Measurements from ENCODE around the gene VASP. TPM values are rescaled to one million over a fixed set of nuclear protein-coding genes. Genes with fewer than 3 reads are reported as not detected.
A peak's percentile ranks its signal among the peaks of the same experiment; 100 is the strongest.

The VASP gene
- total and polyA plus RNA-seq, 2 donors, result 61.2 to 138 TPM

GRCh38 chr19:45568732-45569131, 61.5 kb downstream of the VASP start:
- H3K27me3 ChIP-seq (ENCODE audit: control insufficient read depth in 2 of 2, insufficient read depth in 1 of 2, low read length in 1 of 2), result no peaks in the 10 kb centered on the region
- H3K27ac ChIP-seq (ENCODE audit: low read depth in 1 of 2, low read length in 1 of 2), result no peak overlapping the region
- no peak for DNase-seq (ENCODE audit: low read depth in 6 of 9, low spot score in 9 of 9)
- H3K9me3 ChIP-seq (ENCODE audit: control insufficient read depth in 2 of 2, insufficient read depth in 1 of 2, low read length in 1 of 2), result no peaks in the 10 kb centered on the region
- no peak overlapping the region for H3K4me3 ChIP-seq (ENCODE audit: low read length in 2 of 2)
- 97% methylated on average over 3 of the region's 3 CpGs for WGBS
- peaks cover 9% of the 10 kb centered on the region in 2 donors for H3K4me1 ChIP-seq (ENCODE audit: control insufficient read depth in 2 of 2, insufficient read depth in 2 of 2, low read length in 2 of 2)
- peaks cover 5 to 8% of the 10 kb centered on the region in 2 donors for H3K36me3 ChIP-seq (ENCODE audit: control insufficient read depth in 2 of 2, insufficient read depth in 2 of 2, low read length in 1 of 2)

- peak in 3 of 9 donors; percentile 15 to 49 (median 28) for DNase-seq (ENCODE audit: low read depth in 6 of 9, low spot score in 9 of 9)
- H3K27ac ChIP-seq (ENCODE audit: low read depth in 1 of 2, low read length in 1 of 2), result no peak overlapping the region
- H3K36me3 ChIP-seq (ENCODE audit: control insufficient read depth in 2 of 2, insufficient read depth in 2 of 2, low read length in 1 of 2), result peaks cover 5 to 8% of the 10 kb centered on the region in 2 donors
- 80% methylated on average over 15 of the region's 15 CpGs for WGBS
- no peak overlapping the region for H3K4me3 ChIP-seq (ENCODE audit: low read length in 2 of 2)
- no peaks in the 10 kb centered on the region for H3K9me3 ChIP-seq (ENCODE audit: control insufficient read depth in 2 of 2, insufficient read depth in 1 of 2, low read length in 1 of 2)
- no peaks in the 10 kb centered on the region for H3K4me1 ChIP-seq (ENCODE audit: control insufficient read depth in 2 of 2, insufficient read depth in 2 of 2, low read length in 2 of 2)
- H3K27me3 ChIP-seq (ENCODE audit: control insufficient read depth in 2 of 2, insufficient read depth in 1 of 2, low read length in 1 of 2), result no peaks in the 10 kb centered on the region
These were observed 62.5 kb downstream of the VASP start for GRCh38 chr19:45569619-45570421.

- DNase-seq (ENCODE audit: low read depth in 6 of 9, low spot score in 9 of 9), result no peak
- 96% methylated on average over 8 of the region's 8 CpGs for WGBS
- H3K27ac ChIP-seq (ENCODE audit: low read depth in 1 of 2, low read length in 1 of 2), result no peak overlapping the region
These were observed 64.4 kb downstream of the VASP start for GRCh38 chr19:45571457-45572220.

GRCh38 chr19:45574526-45574925, 67.2 kb downstream of the VASP start:
- 93% methylated on average over 4 of the region's 4 CpGs for WGBS
- Histone ChIP-seq H3K36me3 (ENCODE audit: control insufficient read depth in 2 of 2, insufficient read depth in 2 of 2, low read length in 1 of 2) (peaks cover 4 to 10% of the 10 kb centered on the region in 2 donors), H3K27me3 (ENCODE audit: control insufficient read depth in 2 of 2, insufficient read depth in 1 of 2, low read length in 1 of 2) (no peaks in the 10 kb centered on the region), H3K9me3 (ENCODE audit: control insufficient read depth in 2 of 2, insufficient read depth in 1 of 2, low read length in 1 of 2) (no peaks in the 10 kb centered on the region), H3K27ac (ENCODE audit: low read depth in 1 of 2, low read length in 1 of 2) (no peak overlapping the region), H3K4me3 (ENCODE audit: low read length in 2 of 2) (no peak overlapping the region), H3K4me1 (ENCODE audit: control insufficient read depth in 2 of 2, insufficient read depth in 2 of 2, low read length in 2 of 2) (no peaks in the 10 kb centered on the region)
- no peak for DNase-seq (ENCODE audit: low read depth in 6 of 9, low spot score in 9 of 9)

More at GRCh38 chr19:45571457-45572220, 64.4 kb downstream of the VASP start:
- no peaks in the 10 kb centered on the region for H3K9me3 ChIP-seq (ENCODE audit: control insufficient read depth in 2 of 2, insufficient read depth in 1 of 2, low read length in 1 of 2)
- H3K36me3 ChIP-seq (ENCODE audit: control insufficient read depth in 2 of 2, insufficient read depth in 2 of 2, low read length in 1 of 2), result peaks cover 5 to 12% of the 10 kb centered on the region in 2 donors
- H3K4me3 ChIP-seq (ENCODE audit: low read length in 2 of 2), result no peak overlapping the region
- no peaks in the 10 kb centered on the region for H3K4me1 ChIP-seq (ENCODE audit: control insufficient read depth in 2 of 2, insufficient read depth in 2 of 2, low read length in 2 of 2)
- no peaks in the 10 kb centered on the region for H3K27me3 ChIP-seq (ENCODE audit: control insufficient read depth in 2 of 2, insufficient read depth in 1 of 2, low read length in 1 of 2)

- H3K9me3 ChIP-seq (ENCODE audit: control insufficient read depth in 2 of 2, insufficient read depth in 1 of 2, low read length in 1 of 2), result no peaks in the 10 kb centered on the region
- H3K4me3 ChIP-seq (ENCODE audit: low read length in 2 of 2), result no peak overlapping the region
- WGBS, result 98% methylated on average over 5 of the region's 5 CpGs
- H3K36me3 ChIP-seq (ENCODE audit: control insufficient read depth in 2 of 2, insufficient read depth in 2 of 2, low read length in 1 of 2), result peaks cover 3 to 6% of the 10 kb centered on the region in 2 donors
- H3K27me3 ChIP-seq (ENCODE audit: control insufficient read depth in 2 of 2, insufficient read depth in 1 of 2, low read length in 1 of 2), result no peaks in the 10 kb centered on the region
- H3K4me1 ChIP-seq (ENCODE audit: control insufficient read depth in 2 of 2, insufficient read depth in 2 of 2, low read length in 2 of 2), result no peaks in the 10 kb centered on the region
- DNase-seq (ENCODE audit: low read depth in 6 of 9, low spot score in 9 of 9), result no peak
- no peak overlapping the region for H3K27ac ChIP-seq (ENCODE audit: low read depth in 1 of 2, low read length in 1 of 2)
These were observed 67.9 kb downstream of the VASP start for GRCh38 chr19:45575216-45575615.

Other genes starting within 250 kb of the VASP start
- gene CKM, start 184.6 kb upstream of the VASP start, total RNA-seq, result 2.3 TPM
- 4.5 TPM for gene CKM, start 184.6 kb upstream of the VASP start, polyA plus RNA-seq
- gene KLC3, start 166.7 kb upstream of the VASP start, total RNA-seq, result 2.5 TPM
- 5.5 TPM for gene KLC3, start 166.7 kb upstream of the VASP start, polyA plus RNA-seq
- 5.0 TPM for gene ERCC2, start 136.9 kb upstream of the VASP start, total RNA-seq
- gene ERCC2, start 136.9 kb upstream of the VASP start, polyA plus RNA-seq, result 14.2 TPM
- gene PPP1R13L, start 102.4 kb upstream of the VASP start, total RNA-seq, result 1.7 TPM
- gene PPP1R13L, start 102.4 kb upstream of the VASP start, polyA plus RNA-seq, result 41.6 TPM
- 5.8 TPM for gene POLR1G, start 100.8 kb upstream of the VASP start, total RNA-seq
- gene POLR1G, start 100.8 kb upstream of the VASP start, polyA plus RNA-seq, result 1.8 TPM
- 61.6 TPM for gene ERCC1, start 83.6 kb upstream of the VASP start, total RNA-seq
- gene ERCC1, start 83.6 kb upstream of the VASP start, polyA plus RNA-seq, result 42.6 TPM
- gene FOSB, start 39.5 kb upstream of the VASP start, total RNA-seq, result 6.1 TPM
- 7.1 TPM for gene FOSB, start 39.5 kb upstream of the VASP start, polyA plus RNA-seq
- gene RTN2, start 10.4 kb upstream of the VASP start, total RNA-seq, result 1.6 TPM
- 5.0 TPM for gene RTN2, start 10.4 kb upstream of the VASP start, polyA plus RNA-seq
- 4.8 TPM for gene PPM1N, start 9.0 kb upstream of the VASP start, total RNA-seq
- 4.0 TPM for gene PPM1N, start 9.0 kb upstream of the VASP start, polyA plus RNA-seq
- gene OPA3, start 77.3 kb downstream of the VASP start, total RNA-seq, result 3.4 TPM
- gene OPA3, start 77.3 kb downstream of the VASP start, polyA plus RNA-seq, result 7.4 TPM
- 0.09 TPM for gene GPR4, start 94.7 kb downstream of the VASP start, total RNA-seq
- 1.3 TPM for gene GPR4, start 94.7 kb downstream of the VASP start, polyA plus RNA-seq
- gene EML2, start 131.9 kb downstream of the VASP start, total RNA-seq, result 19.3 TPM
- gene EML2, start 131.9 kb downstream of the VASP start, polyA plus RNA-seq, result 55.2 TPM
- 0.14 TPM for gene GIPR, start 160.7 kb downstream of the VASP start, total RNA-seq
- gene GIPR, start 160.7 kb downstream of the VASP start, polyA plus RNA-seq, result 1.6 TPM
- gene SNRPD2, start 184.5 kb downstream of the VASP start, total RNA-seq, result 711 TPM
- 395 TPM for gene SNRPD2, start 184.5 kb downstream of the VASP start, polyA plus RNA-seq
- gene QPCTL, start 185.2 kb downstream of the VASP start, total RNA-seq, result 3.1 TPM
- 8.2 TPM for gene QPCTL, start 185.2 kb downstream of the VASP start, polyA plus RNA-seq
- 6.8 TPM for gene FBXO46, start 223.4 kb downstream of the VASP start, total RNA-seq
- gene FBXO46, start 223.4 kb downstream of the VASP start, polyA plus RNA-seq, result 18.8 TPM
- gene MEIOSIN, start 226.0 kb downstream of the VASP start, total RNA-seq, result not detected
- 0.02 TPM for gene MEIOSIN, start 226.0 kb downstream of the VASP start, polyA plus RNA-seq